ENCODE data around the gene P3H4. TPM values are rescaled to one million over a fixed set of nuclear protein-coding genes. Genes with fewer than 3 reads are reported as not detected.

The P3H4 gene
- total and polyA plus RNA-seq, 2 of the 4 experiments (the other 2 are of a cell fraction): 21.5 to 66.7 TPM

DNA sequence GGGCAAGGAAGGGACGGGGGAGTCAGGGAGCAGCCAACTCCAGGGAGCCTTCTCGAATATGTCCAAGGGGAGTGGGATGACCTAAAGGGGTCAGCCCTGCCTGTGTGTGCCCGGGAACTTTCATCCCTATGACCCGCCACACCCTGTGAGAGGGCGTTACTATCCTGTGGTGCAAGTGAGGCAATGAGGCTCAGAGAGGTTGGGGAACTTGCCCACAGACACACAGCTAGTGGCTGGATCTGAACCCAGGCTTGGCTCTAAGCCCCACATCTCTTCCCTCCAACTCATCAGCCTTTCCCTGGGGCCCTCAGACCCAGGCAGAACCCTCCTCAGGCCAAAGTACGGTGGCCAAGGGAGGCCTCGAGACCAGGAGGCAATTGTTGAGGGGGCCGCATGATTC lies 48.4 kb downstream of the P3H4 start:
- intact Hi-C loops (cut with micrococcal nuclease) (no loop called here), in situ Hi-C loops (cut with MboI; ENCODE audit: low sequenced_read_pairs) (no loop called here), dilution Hi-C loops (cut with HindIII; ENCODE audit: low sequenced_read_pairs, unreplicated experiment) (no loop called here)
- H2BK15ac ChIP-seq (ENCODE audit: low read depth, low read length): no peak overlapping the region
- H3K56ac ChIP-seq (ENCODE audit: extremely low read depth, insufficient read depth, low read length): no peak overlapping the region
- H3K27me3 ChIP-seq (ENCODE audit: control insufficient read depth, insufficient read depth, low read length): no peaks in the 10 kb centered on the region
- no peak overlapping the region for H4K8ac ChIP-seq (ENCODE audit: low read depth in 2 of 2, low read length in 2 of 2)
- H2BK5ac ChIP-seq (ENCODE audit: low read depth, low read length, poor library complexity, severe bottlenecking): no peak overlapping the region
- H3K79me1 ChIP-seq (ENCODE audit: low read depth in 1 of 2, low read length in 2 of 2): no peaks in the 10 kb centered on the region
- BruUV-seq (replicated peaks): no TSS peak
- H4K91ac ChIP-seq (ENCODE audit: insufficient read depth, low read depth, low read length): no peak overlapping the region
- H3K4me2 ChIP-seq (ENCODE audit: low read depth, low read length): no peak overlapping the region
- H2AK5ac ChIP-seq (ENCODE audit: low read depth, low read length): no peak overlapping the region
- H3K9me1 ChIP-seq (ENCODE audit: insufficient read depth, low read length): 0 out of 2 replicates have a peak, but pooled peaks cover 7% of the 10 kb centered on the region
- no peaks in the 10 kb centered on the region for H4K20me1 ChIP-seq (ENCODE audit: insufficient read depth, low read length)
- ATAC-seq (ENCODE audit: low read depth) (no peak), DNase-seq (no peak)
- H3K14ac ChIP-seq (replicated peaks; ENCODE audit: low read depth, low read length): no peak overlapping the region
- WGBS, 2 experiments (ENCODE audit: extremely low coverage in 2 of 2, insufficient read length in 1 of 2): no CpG with 5 or more reads among the region's 8 CpGs
- H2AFZ ChIP-seq (replicated peaks; ENCODE audit: low read length, poor library complexity): no peak overlapping the region
- no peak overlapping the region for H2AK9ac ChIP-seq (replicated peaks; ENCODE audit: low read depth, low read length, poor library complexity)
- H3K18ac ChIP-seq (ENCODE audit: low read depth, low read length): no peak overlapping the region
- no peak overlapping the region for H2BK20ac ChIP-seq (ENCODE audit: low read depth, low read length)
- H3K9ac ChIP-seq (ENCODE audit: low read depth, low read length): no peak overlapping the region
- POLR2A ChIA-PET (ENCODE audit: unreplicated experiment): no interaction called here
- no peak overlapping the region for H4K5ac ChIP-seq (ENCODE audit: low read depth, low read length)
- H2BK120ac ChIP-seq (ENCODE audit: low read depth, low read length): no peak overlapping the region
- no peak overlapping the region for H3K23ac ChIP-seq (ENCODE audit: low read depth, low read length)
- peaks cover 72% of the 10 kb centered on the region for H3K36me3 ChIP-seq (ENCODE audit: control insufficient read depth, insufficient read depth, low read length)
- no peak overlapping the region for H3K4me3 ChIP-seq (ENCODE audit: insufficient read depth, low read depth, low read length)
- H3K4ac ChIP-seq (ENCODE audit: low read depth, low read length): no peak overlapping the region
- no peak overlapping the region for H3K27ac ChIP-seq (ENCODE audit: insufficient read depth, low read length)
- CTCF ChIA-PET: interaction anchor here (0.5 kb wide), 1 partner anchor 1370 kb away, joined by 3 read pairs; no protein-coding TSS in a partner anchor
- no peaks in the 10 kb centered on the region for H3K9me3 ChIP-seq (ENCODE audit: control insufficient read depth, insufficient read depth, low read length)
- no peak for TF ChIP-seq POLR2A (IDR thresholded peaks at IDR 0.05; ENCODE audit: low read depth, low read length)
- TF ChIP-seq BHLHE40 (IDR thresholded peaks at IDR 0.05; ENCODE audit: low read depth, low read length): no peak
- TF ChIP-seq SMC3 (IDR thresholded peaks at IDR 0.05; ENCODE audit: low read depth, low read length): no peak
- no peak for TF ChIP-seq CEBPB (IDR thresholded peaks at IDR 0.05; ENCODE audit: low read depth, low read length)
- H3K4me1 ChIP-seq (ENCODE audit: control insufficient read depth, insufficient read depth, low read length): no peaks in the 10 kb centered on the region

Data from IMR-90 (cell line).